Measurements from ENCODE around the gene CD99L2.
"Not testable (repeated sequence)": the region's sequence is repeated elsewhere in the genome, so short reads cannot be mapped to it uniquely, and the experiment has no call there.

CD99L2 gene

DNA sequence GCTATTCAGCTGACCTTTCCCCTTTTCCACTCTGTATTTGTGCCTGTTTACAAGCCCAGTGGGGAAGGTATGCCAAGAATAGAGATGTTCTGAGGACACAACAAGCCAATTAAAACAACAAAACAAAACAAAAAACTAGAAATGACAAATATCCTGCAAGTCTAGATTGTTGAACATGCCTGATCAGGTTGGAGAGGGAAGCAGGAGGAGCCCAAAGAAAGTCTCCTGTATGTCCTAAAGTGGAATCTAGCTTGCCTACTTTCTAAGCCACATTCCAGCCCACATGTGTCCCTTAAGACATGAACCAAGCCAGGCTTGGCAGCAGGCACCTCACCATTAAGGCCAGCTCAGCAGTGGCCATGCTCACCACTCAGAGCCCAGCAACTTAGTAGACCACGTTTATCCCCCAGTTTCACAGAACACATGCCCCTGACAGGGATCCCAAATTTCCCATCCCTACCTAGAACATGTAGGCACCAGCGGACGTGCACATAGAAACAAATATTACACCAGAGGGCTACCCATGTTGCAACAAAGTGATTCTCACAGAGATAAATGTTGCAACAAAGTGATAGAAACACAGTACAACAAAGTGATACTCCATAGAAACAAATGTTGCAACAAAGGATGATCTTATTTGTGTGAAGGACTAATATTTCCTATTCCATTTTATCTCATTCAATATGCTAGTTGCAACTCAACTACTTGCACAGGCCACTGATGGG is 48.3 kb downstream of the CD99L2 start:
- peak in 2 of 3 donors; percentile 7 to 35 for DNase-seq

DNA sequence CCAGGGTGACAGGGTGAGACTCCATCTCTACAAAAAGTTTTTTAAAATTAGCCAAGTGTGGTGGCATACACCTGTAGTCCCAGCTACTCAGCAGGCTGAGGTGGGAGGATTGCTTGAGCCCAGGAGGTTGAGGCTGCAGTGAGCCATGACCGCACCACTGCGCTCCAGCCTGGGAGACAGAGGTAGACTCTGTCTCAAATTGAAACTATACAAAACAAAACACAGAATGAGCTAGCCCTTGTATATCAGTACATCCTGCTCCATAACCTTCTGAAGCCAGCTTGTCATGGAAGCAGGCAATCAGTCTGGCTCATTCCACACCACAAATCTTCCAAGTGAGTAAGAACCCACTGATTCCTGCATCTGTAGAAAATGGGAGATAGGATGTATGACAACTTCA is 49.0 kb downstream of the CD99L2 start:
- no peak for DNase-seq

DNA sequence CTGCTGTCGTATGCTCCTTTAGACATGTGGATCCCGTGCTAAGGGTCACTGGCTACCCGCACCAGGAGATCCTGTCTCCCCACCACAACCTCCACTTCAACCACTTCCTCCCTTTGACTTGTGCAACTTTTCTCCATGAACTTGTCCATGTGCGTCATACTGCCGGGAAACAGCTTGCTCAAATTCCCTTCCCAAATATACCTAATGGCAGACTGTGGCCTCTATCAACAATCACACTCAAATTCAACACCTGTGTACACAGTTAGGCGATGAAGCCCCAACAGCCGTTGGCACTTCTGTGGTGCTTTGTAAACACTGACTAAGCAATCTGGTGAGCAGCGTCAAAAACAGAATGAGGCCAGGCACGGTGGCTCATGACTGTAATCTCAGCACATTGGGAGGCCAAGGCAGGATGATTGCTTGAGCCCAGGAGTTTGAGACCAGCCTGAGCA is 49.5 kb downstream of the CD99L2 start:
- peak; percentile 12 to 40 (median 27) for DNase-seq

DNA sequence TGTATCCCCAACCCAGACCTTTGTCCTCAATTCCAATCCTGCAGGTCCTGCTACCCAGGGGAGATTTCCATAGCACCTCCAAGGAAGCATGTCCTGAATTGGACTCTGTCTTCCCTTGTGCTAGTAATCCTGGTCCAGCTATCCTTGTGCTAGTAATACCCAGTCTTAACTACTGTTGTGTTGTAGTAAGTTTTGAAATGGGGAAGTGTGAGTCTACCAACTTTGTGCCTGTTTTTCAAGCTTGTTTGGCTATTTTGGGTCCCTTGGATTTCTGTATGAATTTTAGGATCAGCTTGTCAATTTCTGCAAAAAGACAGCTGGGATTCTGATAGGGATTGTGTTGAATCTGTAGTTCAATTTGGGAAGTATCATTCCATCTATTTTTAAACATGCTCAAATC is 51.4 kb downstream of the CD99L2 start:
- no peak for DNase-seq

DNA sequence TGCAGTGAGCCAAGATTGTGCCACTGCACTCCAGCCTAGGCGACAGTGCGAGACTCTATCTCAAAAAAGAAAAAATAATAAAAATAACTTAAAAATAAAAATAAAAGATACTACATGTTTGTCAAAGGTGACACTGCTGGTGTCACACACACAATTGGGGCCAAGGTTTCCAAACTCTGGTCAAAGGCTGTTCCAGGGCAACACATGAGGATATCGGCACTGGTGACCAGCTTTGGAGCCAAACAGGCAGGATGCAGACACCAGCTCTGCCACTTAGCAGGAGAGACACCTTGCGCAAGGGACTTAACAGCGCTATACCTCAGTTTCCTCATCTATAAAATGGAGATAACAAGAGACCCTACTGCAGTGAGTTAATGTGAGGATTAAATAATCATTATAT is 52.3 kb downstream of the CD99L2 start:
- no peak for DNase-seq

DNA sequence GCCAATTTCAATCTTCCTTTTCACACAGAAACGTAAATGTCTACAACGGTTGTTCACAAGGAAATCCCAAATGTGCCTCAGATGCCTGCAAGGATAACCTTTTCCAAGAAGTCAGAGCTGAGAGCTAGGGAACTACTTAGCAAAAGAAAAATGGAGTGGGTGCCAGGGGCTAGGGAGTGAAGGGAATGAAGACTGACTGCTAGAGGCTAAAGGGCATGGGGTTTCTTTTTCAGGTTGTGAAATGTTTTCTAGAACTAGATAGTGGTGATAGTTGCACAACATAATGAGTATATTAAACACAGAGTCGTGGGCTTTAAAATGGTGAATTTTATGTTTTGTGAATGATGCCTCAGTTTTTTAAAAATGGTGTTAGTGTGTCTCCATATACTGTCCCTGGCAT is 53.4 kb downstream of the CD99L2 start:
- DNase-seq, result peak; percentile 4 to 18 (median 5)

DNA sequence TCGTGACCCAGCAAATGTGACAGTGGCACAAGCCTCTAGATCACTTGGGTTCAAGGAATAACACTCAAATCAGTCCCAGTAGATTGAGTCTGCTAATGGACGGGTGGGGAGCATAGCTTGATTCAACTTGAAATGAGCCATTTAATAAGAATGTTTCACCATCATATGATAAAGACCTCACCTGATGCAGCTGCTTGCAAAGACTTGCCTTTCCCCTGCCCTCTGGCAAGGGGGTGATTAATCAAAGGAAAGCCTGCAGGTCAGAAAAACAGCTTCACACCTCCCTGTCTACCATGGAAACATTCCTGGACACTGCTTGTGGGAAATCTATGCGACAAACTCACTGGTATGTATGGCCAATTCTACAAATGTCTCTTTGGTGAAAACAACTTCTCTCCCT is 54.5 kb downstream of the CD99L2 start:
- no peak for DNase-seq

DNA sequence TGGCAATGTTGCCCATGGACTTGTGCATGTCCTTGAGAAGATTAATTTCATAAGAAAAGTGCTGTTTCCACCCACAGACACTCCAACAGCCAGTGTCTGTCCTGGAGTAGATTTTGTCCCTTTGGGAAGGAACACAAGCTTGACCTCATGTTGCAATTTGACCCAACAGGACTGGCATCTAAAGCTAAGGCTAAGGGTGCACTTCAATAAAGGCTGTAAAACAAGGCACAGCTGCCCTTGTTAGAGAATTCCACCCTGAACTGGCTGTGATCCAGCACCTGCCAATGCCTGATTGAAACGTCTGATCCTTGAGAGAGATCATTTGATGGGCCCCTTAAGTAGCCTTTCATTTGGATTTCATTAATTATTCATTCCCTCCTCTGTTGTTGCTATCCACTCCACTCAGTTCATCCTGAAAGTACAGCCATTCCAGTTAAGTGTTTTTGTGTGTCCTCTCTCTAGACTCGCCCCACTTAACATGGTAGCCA is 56.2 kb downstream of the CD99L2 start:
- no peak for DNase-seq

DNA sequence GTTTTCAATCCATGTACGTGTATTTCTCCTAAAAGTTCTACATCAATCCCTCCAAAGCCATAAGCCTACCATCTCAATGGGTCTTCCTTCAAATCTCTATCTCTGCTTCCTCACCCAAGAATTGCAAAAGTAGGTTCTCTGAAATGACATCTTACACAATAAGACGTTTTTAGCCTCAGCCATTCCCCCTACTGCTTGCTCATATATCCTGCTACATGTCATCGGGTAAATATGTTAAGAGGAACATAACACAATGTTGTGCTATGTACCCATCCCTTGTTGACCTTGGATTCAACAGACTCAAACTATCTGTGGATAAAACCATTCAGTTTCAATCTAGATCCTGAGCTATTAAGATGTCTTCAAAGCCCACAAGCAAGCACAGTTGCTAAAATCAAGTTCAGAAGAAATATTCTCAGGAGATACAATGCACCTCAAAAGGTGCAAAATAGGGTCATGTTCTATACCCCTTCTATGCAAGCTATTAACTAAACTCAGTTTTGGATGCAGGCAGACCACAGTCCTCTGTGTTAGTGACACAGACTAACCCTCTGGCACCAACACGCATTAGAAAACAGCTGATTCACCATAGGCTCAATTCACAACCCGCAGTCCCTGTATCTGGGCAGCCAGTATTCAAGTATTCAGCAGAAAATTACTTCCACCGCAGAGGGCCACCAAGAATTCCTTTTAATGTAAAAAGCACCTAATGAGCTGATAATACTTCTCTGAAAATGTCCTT is 56.8 kb downstream of the CD99L2 start:
- DNase-seq, result peak; percentile 35 to 70 (median 56)

DNA sequence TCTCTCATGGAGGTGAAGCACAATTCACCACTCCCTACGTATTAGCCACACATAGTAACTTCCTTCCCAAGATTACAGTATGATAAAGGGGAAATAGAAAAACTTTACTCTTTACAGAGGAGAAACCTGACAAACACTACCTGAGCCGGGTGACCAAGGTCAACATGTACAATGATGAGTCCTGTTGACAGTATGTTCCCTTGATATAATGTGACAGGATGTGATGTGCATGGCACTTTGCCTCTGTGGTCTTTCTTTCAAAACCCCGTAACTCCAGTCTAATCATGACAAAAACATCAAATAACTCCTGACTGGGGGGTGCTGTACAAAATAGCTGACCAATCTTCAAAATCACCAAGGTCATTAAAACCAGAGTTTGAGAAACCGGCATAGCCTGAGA is 60.6 kb downstream of the CD99L2 start:
- DNase-seq, result no peak

DNA sequence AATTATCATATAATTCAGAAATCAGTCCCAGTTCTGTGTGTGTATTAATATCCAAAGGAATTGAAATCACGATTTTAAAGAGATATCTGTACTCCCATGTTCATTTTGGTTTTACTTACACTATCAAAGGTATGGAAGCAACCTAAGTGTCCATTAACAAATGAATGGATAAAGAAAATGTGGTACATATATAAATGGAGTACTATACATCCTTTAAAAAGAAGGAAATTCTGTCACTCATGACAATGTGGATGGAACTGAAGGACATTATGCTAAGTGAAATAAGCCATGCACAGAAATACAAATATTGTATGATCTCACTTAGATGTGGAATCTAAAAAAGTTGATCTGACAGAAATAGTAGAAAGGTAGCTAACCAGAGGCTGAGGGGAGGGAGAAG is 63.8 kb downstream of the CD99L2 start:
- DNase-seq, result no peak

DNA sequence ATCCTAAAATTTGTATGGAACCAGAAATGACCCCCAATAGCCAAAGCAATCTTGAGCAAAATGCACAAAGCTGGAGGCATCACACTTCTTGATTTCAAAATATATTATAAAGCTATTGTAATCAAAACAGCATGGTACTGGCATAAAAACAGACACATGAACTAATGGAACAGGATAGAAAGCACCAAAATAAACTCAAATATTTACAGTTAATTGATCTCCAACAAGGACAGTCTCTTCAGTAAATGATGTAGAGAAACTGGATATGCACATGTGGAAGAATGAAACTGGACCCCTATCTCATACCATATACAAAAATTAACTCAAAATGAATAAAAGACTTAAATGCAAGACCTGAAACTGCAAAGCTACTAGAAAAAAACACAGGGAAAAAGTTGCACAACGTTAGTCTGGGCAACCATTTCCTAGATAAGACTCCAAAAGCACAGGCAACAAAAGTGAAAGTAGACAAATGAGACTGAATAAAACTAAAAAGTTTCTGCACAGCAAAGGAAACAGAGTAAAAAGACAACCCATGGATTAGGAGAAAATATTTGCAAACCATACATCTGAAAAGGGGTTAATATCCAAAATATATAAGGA is 64.9 kb downstream of the CD99L2 start:
- DNase-seq, result no peak

DNA sequence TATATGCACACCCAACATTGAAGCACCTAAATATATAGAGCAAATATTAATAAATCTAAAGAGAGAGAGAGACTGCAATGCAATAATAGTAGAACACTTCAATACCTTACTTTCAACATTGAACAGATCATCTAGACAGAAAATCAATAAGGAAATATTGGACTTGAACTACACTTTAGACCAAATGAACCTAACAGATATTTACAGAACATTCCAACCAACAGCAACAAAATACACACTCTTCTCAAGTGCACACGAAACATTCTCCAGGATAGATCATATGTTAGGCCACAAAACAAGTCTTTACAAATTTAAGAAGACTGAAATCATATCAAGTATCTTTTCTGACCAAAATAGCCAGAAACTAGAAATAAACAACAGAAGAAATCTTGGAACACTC is 66.6 kb downstream of the CD99L2 start:
- DNase-seq, result no peak

DNA sequence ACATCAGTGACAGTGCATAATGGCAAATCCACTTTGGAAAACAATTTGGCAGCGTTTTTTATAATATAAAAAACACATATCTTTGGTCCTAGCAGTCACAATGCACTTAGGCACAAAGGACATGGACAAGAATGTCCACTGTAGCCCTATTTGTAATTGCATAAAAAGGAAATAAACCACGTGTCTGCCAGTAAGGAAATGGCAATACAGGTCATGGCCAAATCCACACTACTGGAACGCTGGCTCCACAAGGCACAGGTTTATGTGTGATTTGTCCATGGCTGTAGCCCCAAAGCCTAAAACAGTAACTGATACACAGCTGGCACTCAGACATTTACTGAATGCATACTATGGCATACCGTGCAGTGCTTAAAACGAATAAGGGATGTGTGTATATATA is 69.7 kb downstream of the CD99L2 start:
- DNase-seq, result no peak

DNA sequence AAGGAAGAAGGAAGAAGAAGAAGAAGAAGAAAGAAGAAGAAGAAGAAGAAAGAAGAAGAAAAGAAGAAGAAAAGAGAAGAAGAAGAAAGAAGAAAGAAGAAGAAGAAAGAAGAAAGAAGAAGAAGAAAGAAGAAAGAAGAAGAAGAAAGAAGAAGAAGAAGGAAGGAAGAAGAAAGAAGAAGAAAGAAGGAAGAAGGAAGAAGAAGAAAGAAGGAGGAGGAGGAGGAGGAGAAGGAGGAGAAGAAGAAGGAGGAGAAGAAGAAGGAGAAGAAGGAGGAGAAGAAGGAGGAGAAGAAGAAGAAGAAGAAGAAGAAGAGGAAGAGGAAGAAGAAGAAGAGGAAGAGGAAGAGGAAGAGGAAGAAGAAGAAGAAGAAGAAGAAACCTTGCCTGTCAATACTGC is 74.1 kb downstream of the CD99L2 start:
- DNase-seq, result not testable (repeated sequence)

DNA sequence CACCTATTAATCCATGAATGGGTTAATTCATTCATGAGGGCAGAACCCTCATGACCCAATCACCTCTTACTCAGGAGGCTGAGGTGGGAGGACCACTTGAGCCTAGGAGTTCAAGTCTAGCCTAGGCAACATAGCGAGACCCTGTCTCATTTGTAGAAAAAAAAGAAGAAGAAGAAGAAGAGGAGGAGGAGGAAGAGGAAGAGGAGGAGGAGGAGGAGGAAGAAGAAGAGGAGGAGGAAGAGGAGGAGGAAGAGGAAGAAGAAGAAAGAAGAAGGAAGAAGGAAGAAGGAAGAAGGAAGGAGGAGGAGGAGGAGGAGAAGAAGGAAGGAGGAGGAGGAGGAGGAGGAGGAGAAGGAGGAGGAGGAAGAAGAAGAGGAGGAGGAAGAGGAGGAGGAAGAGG is 74.6 kb downstream of the CD99L2 start:
- not testable (repeated sequence) for DNase-seq

DNA sequence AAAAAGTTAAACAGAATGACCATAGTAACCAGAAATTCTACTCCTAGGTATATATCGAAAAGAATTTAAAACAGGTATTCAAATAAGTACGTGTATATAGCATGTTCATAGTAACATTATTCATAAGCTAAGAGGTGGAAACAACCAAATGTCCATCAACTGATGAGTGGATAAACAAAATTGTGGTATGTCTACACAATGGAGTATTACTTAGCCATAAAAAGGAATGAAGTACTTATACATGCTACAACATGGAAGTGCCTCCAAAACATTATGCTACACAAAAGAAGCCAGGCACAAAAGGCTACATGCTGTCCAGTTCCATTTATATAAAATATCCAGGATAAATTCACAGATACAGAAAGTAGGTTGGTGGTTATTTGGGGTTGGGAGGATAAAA is 76.5 kb downstream of the CD99L2 start:
- no peak for DNase-seq

DNA sequence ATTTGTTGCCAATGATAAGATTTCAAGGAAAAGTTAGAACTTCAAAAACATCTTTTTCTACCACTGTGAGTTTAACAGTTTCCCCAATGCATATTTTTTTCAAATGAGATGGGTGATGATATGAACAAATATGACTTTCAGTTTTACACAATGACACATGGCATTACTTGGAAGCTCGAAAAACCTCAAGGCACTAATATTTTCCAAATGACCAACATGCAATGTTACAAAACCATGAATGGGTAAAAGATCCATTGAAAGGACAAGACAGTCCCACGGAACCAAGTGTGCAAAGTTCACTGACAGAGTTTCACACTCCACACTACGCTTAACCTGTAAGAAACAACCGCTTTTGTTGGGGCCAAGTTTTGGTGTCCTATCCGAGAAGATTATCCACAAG is 84.5 kb downstream of the CD99L2 start:
- peak in 2 of 3 donors; percentile 2 to 19 for DNase-seq

DNA sequence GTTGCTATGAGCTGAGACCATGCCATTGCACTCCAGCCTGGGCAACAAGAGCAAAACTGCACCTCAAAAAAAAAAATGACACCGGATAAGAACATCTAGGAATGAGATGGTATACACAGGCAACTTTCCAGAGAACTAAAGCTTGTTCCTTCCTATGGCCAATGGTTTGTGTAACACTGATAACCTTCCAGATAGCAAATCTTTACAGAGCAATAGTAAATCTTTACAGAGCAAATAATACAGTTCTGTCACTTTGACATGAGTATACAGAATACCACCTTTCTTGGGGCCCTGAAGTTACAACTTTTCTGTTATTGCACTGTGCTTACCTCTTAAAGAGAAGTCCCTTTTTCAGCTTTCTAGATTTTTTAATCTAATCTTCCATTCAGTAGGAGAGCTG is 91.6 kb downstream of the CD99L2 start:
- no peak for DNase-seq

DNA sequence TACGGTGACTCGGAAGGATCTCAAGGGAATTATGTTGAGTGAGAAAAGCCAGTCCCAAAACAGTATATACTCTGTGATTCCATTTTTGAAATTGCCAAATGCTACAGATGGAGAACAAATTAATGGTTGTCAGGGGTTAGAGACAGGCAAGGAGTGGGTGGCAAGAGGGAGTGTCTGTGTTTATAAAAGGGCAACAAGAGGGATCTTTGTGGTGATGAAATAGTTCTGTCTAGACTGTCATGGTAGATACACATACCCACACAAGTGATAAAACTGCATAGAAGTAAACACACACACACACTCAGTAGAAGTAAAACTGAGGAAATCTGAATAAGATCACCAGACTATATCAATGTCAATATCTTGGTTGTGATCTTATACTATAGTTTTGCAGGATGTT is 92.7 kb downstream of the CD99L2 start:
- DNase-seq, result no peak

DNA sequence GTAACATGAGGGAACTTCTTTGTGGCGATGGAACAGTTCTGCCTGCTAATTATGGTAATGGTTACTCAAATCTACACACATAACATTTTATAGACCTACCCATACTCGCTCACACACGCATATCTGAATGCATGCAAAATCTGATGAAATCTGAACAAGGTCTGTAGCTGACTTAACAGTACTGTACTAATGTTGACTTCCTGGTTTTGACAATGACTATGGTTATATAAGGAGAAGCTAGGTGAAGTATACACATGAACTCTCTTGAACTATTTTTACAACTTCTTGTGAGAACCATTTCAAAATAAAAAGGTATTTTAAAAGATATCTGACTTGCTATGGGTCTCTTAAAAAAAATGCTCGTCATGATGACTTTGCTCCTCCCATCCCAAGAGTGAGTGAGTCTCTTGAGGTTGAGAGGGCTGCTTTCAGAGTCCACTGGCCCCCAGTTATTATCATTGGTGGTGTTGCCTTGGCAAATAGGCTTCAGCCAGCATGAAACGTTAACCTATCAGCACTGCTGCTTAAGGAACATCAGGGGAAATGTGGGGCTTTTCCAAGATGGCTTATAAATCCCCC is 105.4 kb downstream of the CD99L2 start:
- DNase-seq, result no peak

DNA sequence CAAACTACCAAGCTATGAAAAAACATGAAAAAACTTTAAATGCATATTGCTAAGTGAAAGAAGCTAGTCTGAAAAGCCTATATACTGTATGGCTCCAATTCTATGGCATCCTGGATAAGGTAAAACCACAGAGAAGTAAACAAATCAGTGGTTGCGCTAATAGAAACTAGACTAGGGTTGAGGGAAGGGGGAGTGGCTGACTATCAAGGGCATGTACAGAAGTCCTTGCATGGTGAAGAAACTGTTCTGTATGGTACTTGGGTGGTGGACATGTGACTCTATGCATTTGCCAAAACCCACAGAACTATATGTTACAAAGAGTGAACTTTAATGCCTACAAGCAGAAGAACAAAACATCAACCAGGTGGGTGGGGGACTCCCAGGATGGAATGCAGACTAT is 108.4 kb downstream of the CD99L2 start:
- no peak for DNase-seq

DNA sequence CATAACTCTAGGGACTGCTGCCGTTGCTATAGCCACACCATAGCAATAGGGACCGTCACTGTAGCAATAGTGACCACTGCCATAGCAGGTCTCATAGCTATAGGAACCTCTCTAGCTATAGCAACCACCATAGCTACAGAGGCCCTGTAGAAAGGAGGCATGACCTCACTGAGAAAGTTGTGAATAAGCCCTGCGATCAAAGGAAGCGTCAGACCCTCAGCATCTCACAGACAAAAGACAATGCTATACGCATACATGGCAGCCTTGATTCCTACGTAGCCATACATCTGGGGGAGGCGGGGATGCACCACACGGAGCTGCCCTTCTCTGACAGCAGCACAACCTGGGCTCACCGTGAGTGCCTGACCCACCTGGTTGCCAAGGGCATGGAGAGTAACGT is 116.8 kb downstream of the CD99L2 start:
- DNase-seq, result no peak

DNA sequence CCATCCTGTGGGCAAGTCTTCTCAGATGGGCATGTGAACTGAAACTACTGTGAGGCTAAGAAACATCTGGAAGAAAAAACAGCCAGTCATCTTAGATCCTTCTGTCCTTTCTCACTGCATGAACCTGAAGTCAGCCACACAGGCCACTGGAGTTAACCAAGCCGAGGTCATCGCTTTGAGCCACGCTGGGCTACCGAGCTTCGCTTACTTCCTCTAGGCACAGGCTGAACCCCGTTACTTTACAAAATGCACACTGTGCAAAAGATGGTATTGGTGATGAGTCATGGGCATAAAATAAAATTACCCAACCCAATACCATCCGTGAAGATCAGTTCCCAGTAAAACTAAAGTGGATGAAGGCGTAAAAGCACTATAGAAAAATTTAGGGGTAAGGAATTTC is 119.1 kb downstream of the CD99L2 start:
- peak; percentile 52 to 69 (median 53) for DNase-seq

Data from suppressor macrophage treated with lipopolysaccharide for 1 hour (primary cell).